DMS153 treated with DMSO at 0.1 percent for 48 hours (cell line): ENCODE data around the gene CFAP92.
A peak's percentile ranks its signal among the peaks of the same experiment; 100 is the strongest.

Experiments
- DNase-seq: peaks from one replicate; lab custom pipeline; 2025; ENCODE audit not compliant: unreplicated experiment; lab: John Stamatoyannopoulos, UW

The CFAP92 gene

GRCh38 chr3:129025691-129026435, 32.0 kb upstream of the CFAP92 start:
- no peak for DNase-seq

- DNase-seq: no peak
Observed at GRCh38 chr3:129025108-129025507, 31.2 kb upstream of the CFAP92 start.

- DNase-seq: peak; percentile 6
Observed at GRCh38 chr3:129023909-129024308, 30.0 kb upstream of the CFAP92 start.

GRCh38 chr3:129023008-129023358, 29.1 kb upstream of the CFAP92 start:
- no peak for DNase-seq

- no peak for DNase-seq
Observed at GRCh38 chr3:129022114-129023007, 28.5 kb upstream of the CFAP92 start.

- no peak for DNase-seq
Observed at GRCh38 chr3:129021140-129021551, 27.3 kb upstream of the CFAP92 start.

- no peak for DNase-seq
Observed at GRCh38 chr3:129020691-129021090, 26.8 kb upstream of the CFAP92 start.

- no peak for DNase-seq
Observed at GRCh38 chr3:129019266-129019665, 25.4 kb upstream of the CFAP92 start.

- DNase-seq: no peak
Observed at GRCh38 chr3:129018751-129019150, 24.9 kb upstream of the CFAP92 start.

- no peak for DNase-seq
Observed at GRCh38 chr3:129018271-129018670, 24.4 kb upstream of the CFAP92 start.

GRCh38 chr3:129017484-129017899, 23.6 kb upstream of the CFAP92 start:
- no peak for DNase-seq

GRCh38 chr3:129016720-129017483, 23.0 kb upstream of the CFAP92 start:
- no peak for DNase-seq

GRCh38 chr3:129016356-129016719, 22.5 kb upstream of the CFAP92 start:
- DNase-seq: peak; percentile 90

- no peak for DNase-seq
Observed at GRCh38 chr3:129015388-129016105, 21.7 kb upstream of the CFAP92 start.

- no peak for DNase-seq
Observed at GRCh38 chr3:129014793-129015345, 21.0 kb upstream of the CFAP92 start.

- no peak for DNase-seq
Observed at GRCh38 chr3:129014148-129014547, 20.3 kb upstream of the CFAP92 start.

GRCh38 chr3:129013491-129013891, 19.6 kb upstream of the CFAP92 start:
- no peak for DNase-seq

GRCh38 chr3:129010310-129010956, 16.6 kb upstream of the CFAP92 start:
- no peak for DNase-seq

- DNase-seq: no peak
Observed at GRCh38 chr3:129009266-129009665, 15.4 kb upstream of the CFAP92 start.

GRCh38 chr3:129007792-129008191, 13.9 kb upstream of the CFAP92 start:
- DNase-seq: no peak
